K562 (cell line): ENCODE results near the gene TUBA4B. TPM values are rescaled to one million over a fixed set of nuclear protein-coding genes. Genes with fewer than 3 reads are reported as not detected.

Source experiments
- ATF6 ChIP-seq: sonication (generic); formaldehyde crosslinking; IDR thresholded peaks from 2 replicates; pipeline ENCODE4 v1.4.0; 2020; ENCODE audit warnings: mild to moderate bottlenecking, missing genetic modification reagents
- BCL6 ChIP-seq: fragments of 250-450 bp; sonication (Bioruptor Pico); IDR thresholded peaks from 2 replicates; pipeline ENCODE4 v1.4.0; 2020
- BRF1 ChIP-seq: IDR thresholded peaks from 3 replicates; pipeline ENCODE4 v1.6.1; 2011; ENCODE audit warnings: borderline replicate concordance, mild to moderate bottlenecking; ENCODE audit not compliant: insufficient read length; ENCODE audit errors: extremely low read depth
- EP300 ChIP-seq: IDR thresholded peaks from 2 replicates; pipeline ENCODE4 v1.6.1; 2012; ENCODE audit warnings: low read length, improper control_type of control experiment
- ETV6 ChIP-seq, 3 experiments: fragments of 150-350 bp in 1 of 3; sonication (generic) in 1 of 3; formaldehyde crosslinking in 1 of 3; IDR thresholded peaks; 2 replicates each; pipeline versions ENCODE4 v1.6.1 to v1.8.0; 2014 to 2022; ENCODE audit warnings: borderline replicate concordance in 2 of 3, low read depth in 2 of 3, antibody characterized with exemption in 1 of 3, low read length in 1 of 3, mild to moderate bottlenecking in 1 of 3, missing genetic modification reagents in 1 of 3
- EWSR1 ChIP-seq: fragments of 450-650 bp; IDR thresholded peaks from 2 replicates; pipeline ENCODE4 v1.6.1; 2018; ENCODE audit warnings: borderline replicate concordance, mild to moderate bottlenecking, low read depth, moderate library complexity; ENCODE audit not compliant: partially characterized antibody
- FOS ChIP-seq: IDR thresholded peaks from 3 replicates; pipeline ENCODE4 v1.6.1; 2011; ENCODE audit not compliant: insufficient read length; ENCODE audit errors: extremely low read depth
- FOXK2 ChIP-seq, 2 experiments: fragments of 450-650 bp; IDR thresholded peaks in 1 of 2; conservative IDR thresholded peaks in 1 of 2; 2 replicates each; pipeline ENCODE4 v1.6.1; 2016; ENCODE audit warnings: low read depth in 2 of 2, mild to moderate bottlenecking in 1 of 2
- HDGF ChIP-seq: fragments of 450-650 bp; IDR thresholded peaks from 2 replicates; pipeline ENCODE4 v1.6.1; 2016
- KAT7 ChIP-seq: sonication (generic); formaldehyde crosslinking; IDR thresholded peaks from 2 replicates; pipeline ENCODE4 v1.8.0; 2022; ENCODE audit warnings: missing genetic modification reagents, mild to moderate bottlenecking, borderline replicate concordance
- NR0B1 ChIP-seq: fragments of 450-650 bp; IDR thresholded peaks from one replicate; pipeline ENCODE4 v1.6.1; 2018; ENCODE audit warnings: mild to moderate bottlenecking, moderate library complexity; ENCODE audit not compliant: partially characterized antibody
- RAD21 ChIP-seq, 2 experiments: fragments of 250-450 bp in 1 of 2; fragments of 450-650 bp in 1 of 2; sonication (Bioruptor Pico) in 1 of 2; formaldehyde crosslinking in 1 of 2; IDR thresholded peaks in 1 of 2; conservative IDR thresholded peaks in 1 of 2; 2 replicates each; pipeline versions ENCODE4 v1.4.0 to v1.8.0; 2020 to 2022; ENCODE audit warnings: mild to moderate bottlenecking in 2 of 2, moderate library complexity in 1 of 2
- RUNX1 ChIP-seq: sonication (generic); IDR thresholded peaks from 2 replicates; pipeline ENCODE4 v1.6.1; 2016; ENCODE audit warnings: antibody characterized with exemption, low read depth
- SETDB1 ChIP-seq: IDR thresholded peaks from one replicate; pipeline ENCODE4 v1.6.1; 2012; ENCODE audit warnings: low read length, control low read depth, inconsistent platforms
- ZFPM2 ChIP-seq: fragments of 250-450 bp; sonication (Bioruptor Pico); IDR thresholded peaks from 2 replicates; pipeline ENCODE4 v1.5.1; 2022; ENCODE audit warnings: mild to moderate bottlenecking
- ZNF668 ChIP-seq: fragments of 250-450 bp; sonication (Bioruptor Pico); IDR thresholded peaks from 2 replicates; pipeline ENCODE4 v1.8.0; 2022; ENCODE audit warnings: mild to moderate bottlenecking, inconsistent platforms
- polyA plus RNA-seq, 8 experiments: library from polyadenylated mRNA; depleted of rRNA in 4 of 8; stranded (reverse) in 5 of 8; unstranded in 3 of 8; fragments of >200 nt; fragmentation: Nextera tagmentation in 2 of 8; fragmentation: Illumina TruSeq in 1 of 8; extraction: Ambion mirVana in 2 of 8; extraction: Trizol in 1 of 8; gene quantifications; 2 replicates each; pipeline versions ENCODE4 v1.2.1 to v1.2.3, GENCODE V29; 2011 to 2014; ENCODE audit warnings: inconsistent platforms in 1 of 8, missing spikeins in 1 of 8
- total RNA-seq, 7 experiments: library from RNA; depleted of rRNA in 6 of 7; stranded (reverse); fragments of >200 nt in 6 of 7; fragmentation: Illumina TruSeq in 2 of 7; extraction: Trizol in 2 of 7; gene quantifications; 2 replicates each; pipeline versions ENCODE4 v1.2.1 to v1.2.3, GENCODE V29; 2011 to 2021; ENCODE audit warnings: low replicate concordance in 1 of 7
- TF ChIP-seq, protein P1 (sequence below): fragments of 250-450 bp; sonication (Bioruptor Pico); IDR thresholded peaks from 2 replicates; pipeline ENCODE4 v1.8.0; 2022; ENCODE audit warnings: inconsistent platforms
- TF ChIP-seq, protein P2 (sequence below): IDR thresholded peaks from 2 replicates; pipeline ENCODE4 v1.6.1; 2011; ENCODE audit warnings: borderline replicate concordance, low read depth, mild to moderate bottlenecking, moderate library complexity, low read length; ENCODE audit not compliant: insufficient read depth, poor library complexity, severe bottlenecking

TUBA4B gene
- total and polyA plus RNA-seq, 9 of the 15 experiments (the other 6 are each of a cell fraction or from before 2014, with no cell fraction given): 0.04 TPM; not detected in 8

DNA sequence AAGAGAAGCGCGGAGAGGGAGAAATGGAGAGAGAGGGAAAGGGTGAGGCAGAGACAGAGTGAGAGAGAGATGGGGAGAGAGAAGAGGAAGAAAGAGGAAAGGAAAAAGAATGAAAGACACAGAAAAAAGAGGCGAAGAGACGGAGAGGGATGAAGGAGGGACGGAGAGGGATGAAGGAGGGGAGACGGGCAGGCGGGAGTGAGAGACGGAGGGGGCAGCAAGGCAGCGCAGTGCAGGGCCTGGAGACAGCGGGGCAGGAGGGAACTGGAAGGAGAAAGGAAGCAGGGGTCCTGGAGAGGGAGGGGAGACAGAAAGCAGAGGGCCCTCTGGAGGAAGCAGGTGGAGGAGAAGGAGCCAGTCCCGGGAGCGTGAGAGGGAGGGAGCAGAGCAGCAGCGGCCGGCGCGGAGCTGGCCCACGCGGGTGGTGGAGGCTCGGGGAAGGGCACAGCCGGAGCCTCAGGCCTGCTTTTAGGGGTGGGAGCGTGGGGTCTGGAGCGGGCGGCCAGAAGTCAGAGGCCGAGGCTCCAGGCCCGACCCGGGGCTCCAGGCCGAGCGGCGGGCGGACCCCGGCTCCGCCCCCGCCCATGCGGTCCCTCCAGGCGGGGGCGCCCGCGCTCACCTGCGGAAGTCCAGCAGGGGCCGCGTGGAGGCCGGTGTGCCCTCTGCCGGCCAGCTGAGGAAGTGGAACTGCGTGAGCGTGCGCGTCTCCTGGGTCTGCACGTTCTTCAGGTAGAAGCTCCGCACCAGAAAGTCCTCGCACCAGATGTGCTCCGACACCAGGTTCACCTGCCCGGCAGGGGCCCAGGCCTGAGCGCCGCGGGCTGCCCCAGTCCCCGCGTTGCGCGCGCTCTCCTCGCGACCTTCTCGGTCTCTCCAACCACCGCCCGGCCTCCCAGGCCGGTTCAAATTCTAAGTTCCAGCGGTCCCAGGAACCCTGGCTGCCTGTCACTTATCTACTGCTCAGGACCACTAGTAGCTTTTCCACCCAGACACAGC, 41.6 kb downstream of the TUBA4B start (continued):
- TF ChIP-seq ZFPM2 (no peak), ETV6 (IDR thresholded peaks at IDR 0.05; ENCODE audit: borderline replicate concordance in 1 of 2, low read depth in 2 of 2, low read length in 1 of 2) (no peak), ETV6 (CRISPR knock-in tag; IDR thresholded peaks at IDR 0.05; ENCODE audit: borderline replicate concordance) (no peak), RUNX1 (0 out of 2 replicates have a peak, but pooled peaks have one; percentile 29), BCL6 (CRISPR knock-in tag) (no peak), SETDB1 (no peak), HDGF (peak; percentile 92; the same call in 1 of the 2 replicates), NR0B1 (no peak), FOS (no peak), EWSR1 (no peak), BRF1 (no peak), ATF6 (CRISPR knock-in tag) (no peak), KAT7 (CRISPR knock-in tag) (no peak), ZNF668 (CRISPR knock-in tag) (no peak), RAD21 (CRISPR knock-in tag; conservative IDR thresholded peaks at IDR 0.05 in 1 of 2, IDR thresholded peaks at IDR 0.05 in 1 of 2) (peak; percentile 81 to 87), FOXK2 (conservative IDR thresholded peaks at IDR 0.05 in 1 of 2, IDR thresholded peaks at IDR 0.05 in 1 of 2; ENCODE audit: low read depth in 2 of 2) (no peak), EP300 (0 out of 2 replicates have a peak, but pooled peaks have one; percentile 7)
- TF ChIP-seq, protein P1, sequence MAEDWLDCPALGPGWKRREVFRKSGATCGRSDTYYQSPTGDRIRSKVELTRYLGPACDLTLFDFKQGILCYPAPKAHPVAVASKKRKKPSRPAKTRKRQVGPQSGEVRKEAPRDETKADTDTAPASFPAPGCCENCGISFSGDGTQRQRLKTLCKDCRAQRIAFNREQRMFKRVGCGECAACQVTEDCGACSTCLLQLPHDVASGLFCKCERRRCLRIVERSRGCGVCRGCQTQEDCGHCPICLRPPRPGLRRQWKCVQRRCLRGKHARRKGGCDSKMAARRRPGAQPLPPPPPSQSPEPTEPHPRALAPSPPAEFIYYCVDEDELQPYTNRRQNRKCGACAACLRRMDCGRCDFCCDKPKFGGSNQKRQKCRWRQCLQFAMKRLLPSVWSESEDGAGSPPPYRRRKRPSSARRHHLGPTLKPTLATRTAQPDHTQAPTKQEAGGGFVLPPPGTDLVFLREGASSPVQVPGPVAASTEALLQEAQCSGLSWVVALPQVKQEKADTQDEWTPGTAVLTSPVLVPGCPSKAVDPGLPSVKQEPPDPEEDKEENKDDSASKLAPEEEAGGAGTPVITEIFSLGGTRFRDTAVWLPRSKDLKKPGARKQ: no peak
- TF ChIP-seq, protein P2, sequence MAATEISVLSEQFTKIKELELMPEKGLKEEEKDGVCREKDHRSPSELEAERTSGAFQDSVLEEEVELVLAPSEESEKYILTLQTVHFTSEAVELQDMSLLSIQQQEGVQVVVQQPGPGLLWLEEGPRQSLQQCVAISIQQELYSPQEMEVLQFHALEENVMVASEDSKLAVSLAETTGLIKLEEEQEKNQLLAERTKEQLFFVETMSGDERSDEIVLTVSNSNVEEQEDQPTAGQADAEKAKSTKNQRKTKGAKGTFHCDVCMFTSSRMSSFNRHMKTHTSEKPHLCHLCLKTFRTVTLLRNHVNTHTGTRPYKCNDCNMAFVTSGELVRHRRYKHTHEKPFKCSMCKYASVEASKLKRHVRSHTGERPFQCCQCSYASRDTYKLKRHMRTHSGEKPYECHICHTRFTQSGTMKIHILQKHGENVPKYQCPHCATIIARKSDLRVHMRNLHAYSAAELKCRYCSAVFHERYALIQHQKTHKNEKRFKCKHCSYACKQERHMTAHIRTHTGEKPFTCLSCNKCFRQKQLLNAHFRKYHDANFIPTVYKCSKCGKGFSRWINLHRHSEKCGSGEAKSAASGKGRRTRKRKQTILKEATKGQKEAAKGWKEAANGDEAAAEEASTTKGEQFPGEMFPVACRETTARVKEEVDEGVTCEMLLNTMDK: peak; percentile 93
